ENCODE results near the gene AMBP. TPM values are rescaled to one million over a fixed set of nuclear protein-coding genes. Genes with fewer than 3 reads are reported as not detected.

The AMBP gene
- total and polyA plus RNA-seq, 7 donors: 0.16 to 0.84 TPM; not detected in 5

- no peak for TF ChIP-seq CTCF (IDR thresholded peaks at IDR 0.05)
- no peaks in the 10 kb centered on the region for H3K4me1 ChIP-seq
- H3K9me3 ChIP-seq: no peaks in the 10 kb centered on the region
- DNase-seq: no peak
- H3K36me3 ChIP-seq (ENCODE audit: insufficient read depth in 1 of 2, low read depth in 1 of 2): no peaks in the 10 kb centered on the region
- no peak for ATAC-seq
- no peak overlapping the region for H3K4me3 ChIP-seq
- no peak overlapping the region for H3K27ac ChIP-seq
- 80 to 94% (median 81%) methylated on average over 4 of the region's 4 CpGs for WGBS, 3 donors
- H3K27me3 ChIP-seq (ENCODE audit: insufficient read depth in 3 of 3, low read length in 2 of 3): peaks cover 0 to 16% (median 0%) of the 10 kb centered on the region in 3 donors
- intact Hi-C loops (cut with DNase I): no loop called here
Measured at GRCh38 chr9:114093031-114093471, 15.0 kb upstream of the AMBP start.

GRCh38 chr9:114092336-114092735 is 14.2 kb upstream of the AMBP start:
- Histone ChIP-seq H3K9me3 (no peaks in the 10 kb centered on the region), H3K4me3 (no peak overlapping the region), H3K36me3 (ENCODE audit: insufficient read depth in 1 of 2, low read depth in 1 of 2) (no peaks in the 10 kb centered on the region), H3K27me3 (ENCODE audit: insufficient read depth in 3 of 3, low read length in 2 of 3) (peaks cover 0 to 10% (median 0%) of the 10 kb centered on the region in 3 donors), H3K4me1 (no peaks in the 10 kb centered on the region), H3K27ac (no peak overlapping the region)
- ATAC-seq (no peak), DNase-seq (no peak)
- WGBS, 3 donors: 87 to 92% (median 92%) methylated on average over 4 of the region's 4 CpGs
- intact Hi-C loops (cut with DNase I): no loop called here
- TF ChIP-seq CTCF (IDR thresholded peaks at IDR 0.05): no peak

GRCh38 chr9:114091711-114092110 is 13.6 kb upstream of the AMBP start:
- Histone ChIP-seq H3K27me3 (ENCODE audit: insufficient read depth in 3 of 3, low read length in 2 of 3) (peaks cover 0 to 10% (median 0%) of the 10 kb centered on the region in 3 donors), H3K36me3 (ENCODE audit: insufficient read depth in 1 of 2, low read depth in 1 of 2) (no peaks in the 10 kb centered on the region), H3K4me3 (no peak overlapping the region), H3K9me3 (no peaks in the 10 kb centered on the region), H3K4me1 (no peaks in the 10 kb centered on the region), H3K27ac (no peak overlapping the region)
- ATAC-seq: no peak
- DNase-seq: no peak
- no peak for TF ChIP-seq CTCF (IDR thresholded peaks at IDR 0.05)
- intact Hi-C loops (cut with DNase I): no loop called here
- WGBS, 3 donors: 84 to 88% (median 84%) methylated on average over 8 of the region's 8 CpGs

- ATAC-seq: no peak
- Histone ChIP-seq H3K9me3 (no peaks in the 10 kb centered on the region), H3K36me3 (ENCODE audit: insufficient read depth in 1 of 2, low read depth in 1 of 2) (no peaks in the 10 kb centered on the region), H3K27ac (no peak overlapping the region), H3K4me3 (no peak overlapping the region), H3K27me3 (ENCODE audit: insufficient read depth in 3 of 3, low read length in 2 of 3) (peaks cover 0 to 1% (median 0%) of the 10 kb centered on the region in 3 donors), H3K4me1 (no peaks in the 10 kb centered on the region)
- 90 to 95% (median 94%) methylated on average over 4 of the region's 4 CpGs for WGBS, 3 donors
- intact Hi-C loops (cut with DNase I): no loop called here
- TF ChIP-seq CTCF (IDR thresholded peaks at IDR 0.05): no peak
- DNase-seq: no peak
Measured at GRCh38 chr9:114090798-114091197, 12.7 kb upstream of the AMBP start.

GRCh38 chr9:114089206-114089840 is 11.2 kb upstream of the AMBP start:
- Histone ChIP-seq H3K27me3 (ENCODE audit: insufficient read depth in 3 of 3, low read length in 2 of 3) (no peaks in the 10 kb centered on the region), H3K4me1 (no peaks in the 10 kb centered on the region), H3K4me3 (no peak overlapping the region), H3K9me3 (no peaks in the 10 kb centered on the region), H3K36me3 (ENCODE audit: insufficient read depth in 1 of 2, low read depth in 1 of 2) (no peaks in the 10 kb centered on the region), H3K27ac (no peak overlapping the region)
- 74 to 87% (median 77%) methylated on average over 4 of the region's 4 CpGs for WGBS, 3 donors
- no peak for DNase-seq
- no peak for TF ChIP-seq CTCF (IDR thresholded peaks at IDR 0.05)
- intact Hi-C loops (cut with DNase I): no loop called here
- ATAC-seq: no peak
